Tibial nerve (tissue), 4 donors: ENCODE measurements around the gene NSG2.

Experiments used
- EP300 ChIP-seq, 2 donors: sonication (generic); formaldehyde crosslinking; IDR thresholded peaks; one replicate each; pipeline ENCODE4 v1.6.1; 2017; ENCODE audit warnings: antibody characterized with exemption in 2 of 2, mild to moderate bottlenecking in 1 of 2
- POLR2A ChIP-seq, 2 donors: fragments of 450-650 bp; IDR thresholded peaks; one replicate each; pipeline ENCODE4 v1.6.1; 2017; ENCODE audit warnings: antibody characterized with exemption in 2 of 2, mild to moderate bottlenecking in 2 of 2, moderate library complexity in 2 of 2
- TF ChIP-seq, protein P1 (sequence below), 5 experiments: fragments of 200-600 bp in 3 of 5; fragments of 450-650 bp in 2 of 5; sonication (generic) in 3 of 5; IDR thresholded peaks; one replicate each; pipeline ENCODE4 v1.5.1; 2016 to 2019; ENCODE audit warnings: antibody characterized with exemption in 5 of 5, mild to moderate bottlenecking in 3 of 5, moderate library complexity in 2 of 5

DNA sequence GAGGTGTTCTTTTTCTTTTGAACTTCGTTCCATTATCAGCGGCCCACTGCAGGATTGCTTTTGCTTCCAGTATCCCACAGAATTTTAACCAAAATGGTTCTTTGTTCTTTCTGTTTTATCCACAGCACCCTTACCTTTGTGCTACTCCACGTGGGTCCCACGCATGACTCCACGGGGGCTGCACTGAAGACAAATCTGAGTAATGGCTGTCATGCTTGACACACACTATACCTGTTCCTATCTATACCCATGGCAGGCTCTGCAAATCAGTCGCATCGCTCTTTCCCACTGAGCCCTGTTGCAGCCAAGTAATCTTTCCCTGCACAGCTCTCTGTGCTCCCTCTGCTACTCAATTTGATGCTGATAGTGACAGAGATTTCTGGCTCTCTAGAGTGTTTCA lies 69.7 kb downstream of the NSG2 start:
- TF ChIP-seq, protein P1, sequence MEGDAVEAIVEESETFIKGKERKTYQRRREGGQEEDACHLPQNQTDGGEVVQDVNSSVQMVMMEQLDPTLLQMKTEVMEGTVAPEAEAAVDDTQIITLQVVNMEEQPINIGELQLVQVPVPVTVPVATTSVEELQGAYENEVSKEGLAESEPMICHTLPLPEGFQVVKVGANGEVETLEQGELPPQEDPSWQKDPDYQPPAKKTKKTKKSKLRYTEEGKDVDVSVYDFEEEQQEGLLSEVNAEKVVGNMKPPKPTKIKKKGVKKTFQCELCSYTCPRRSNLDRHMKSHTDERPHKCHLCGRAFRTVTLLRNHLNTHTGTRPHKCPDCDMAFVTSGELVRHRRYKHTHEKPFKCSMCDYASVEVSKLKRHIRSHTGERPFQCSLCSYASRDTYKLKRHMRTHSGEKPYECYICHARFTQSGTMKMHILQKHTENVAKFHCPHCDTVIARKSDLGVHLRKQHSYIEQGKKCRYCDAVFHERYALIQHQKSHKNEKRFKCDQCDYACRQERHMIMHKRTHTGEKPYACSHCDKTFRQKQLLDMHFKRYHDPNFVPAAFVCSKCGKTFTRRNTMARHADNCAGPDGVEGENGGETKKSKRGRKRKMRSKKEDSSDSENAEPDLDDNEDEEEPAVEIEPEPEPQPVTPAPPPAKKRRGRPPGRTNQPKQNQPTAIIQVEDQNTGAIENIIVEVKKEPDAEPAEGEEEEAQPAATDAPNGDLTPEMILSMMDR (IDR thresholded peaks at IDR 0.05): no peak
- TF ChIP-seq POLR2A (IDR thresholded peaks at IDR 0.05) (no peak), EP300 (IDR thresholded peaks at IDR 0.05) (no peak)
